Ovary (tissue), 3 donors: Measurements from ENCODE around the gene PHF21B.
"Not testable (repeated sequence)": the region's sequence is repeated elsewhere in the genome, so short reads cannot be mapped to it uniquely, and the experiment has no call there.

ENCODE experiments used
- POLR2A ChIP-seq: fragments of 450-650 bp; IDR thresholded peaks from one replicate; pipeline ENCODE4 v1.6.1; 2017; ENCODE audit warnings: antibody characterized with exemption, mild to moderate bottlenecking, moderate library complexity
- TF ChIP-seq, protein P1 (sequence below), 3 donors: fragments of 450-650 bp in 2 of 3; fragments of 200-600 bp in 1 of 3; IDR thresholded peaks; one replicate each; pipeline versions ENCODE4 v1.5.1 to v1.8.0; 2016 to 2022; ENCODE audit warnings: antibody characterized with exemption in 3 of 3, mild to moderate bottlenecking in 1 of 3
- donor health status: DM: no; HTN: no; CAD: no.

DNA sequence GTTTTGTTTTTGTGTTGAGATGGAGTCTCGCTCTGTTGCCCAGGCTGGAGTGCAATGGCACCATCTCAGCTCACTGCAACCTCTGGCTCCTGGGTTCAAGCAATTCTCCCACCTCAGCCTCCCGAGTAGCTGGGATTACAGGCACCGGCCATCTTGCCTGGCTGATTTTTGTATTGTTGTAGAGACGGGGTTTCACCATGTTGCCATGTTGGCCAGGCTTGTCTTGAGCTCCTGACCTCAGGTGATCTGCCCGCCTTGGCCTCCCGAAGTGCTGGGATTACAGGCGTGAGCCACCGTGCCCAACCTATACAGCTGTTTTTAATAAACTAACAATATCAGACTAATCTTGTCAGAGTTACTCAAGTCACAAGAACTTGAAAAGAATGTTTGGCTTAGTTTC, 155.2 kb downstream of the PHF21B start:
- TF ChIP-seq, protein P1, sequence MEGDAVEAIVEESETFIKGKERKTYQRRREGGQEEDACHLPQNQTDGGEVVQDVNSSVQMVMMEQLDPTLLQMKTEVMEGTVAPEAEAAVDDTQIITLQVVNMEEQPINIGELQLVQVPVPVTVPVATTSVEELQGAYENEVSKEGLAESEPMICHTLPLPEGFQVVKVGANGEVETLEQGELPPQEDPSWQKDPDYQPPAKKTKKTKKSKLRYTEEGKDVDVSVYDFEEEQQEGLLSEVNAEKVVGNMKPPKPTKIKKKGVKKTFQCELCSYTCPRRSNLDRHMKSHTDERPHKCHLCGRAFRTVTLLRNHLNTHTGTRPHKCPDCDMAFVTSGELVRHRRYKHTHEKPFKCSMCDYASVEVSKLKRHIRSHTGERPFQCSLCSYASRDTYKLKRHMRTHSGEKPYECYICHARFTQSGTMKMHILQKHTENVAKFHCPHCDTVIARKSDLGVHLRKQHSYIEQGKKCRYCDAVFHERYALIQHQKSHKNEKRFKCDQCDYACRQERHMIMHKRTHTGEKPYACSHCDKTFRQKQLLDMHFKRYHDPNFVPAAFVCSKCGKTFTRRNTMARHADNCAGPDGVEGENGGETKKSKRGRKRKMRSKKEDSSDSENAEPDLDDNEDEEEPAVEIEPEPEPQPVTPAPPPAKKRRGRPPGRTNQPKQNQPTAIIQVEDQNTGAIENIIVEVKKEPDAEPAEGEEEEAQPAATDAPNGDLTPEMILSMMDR (IDR thresholded peaks at IDR 0.05): not testable (repeated sequence)
- TF ChIP-seq POLR2A: not testable (repeated sequence)
